Measurements from ENCODE around the gene CDX1.

Gene CDX1

GRCh38 chr5:150166650-150167511 lies at the start of gene CDX1:
TSS of gene CDX1 (plus strand) at chr5:150166778. CDS start at chr5:150166877, 99 bp downstream.
- ATAC-seq = no peak

- no peak for ATAC-seq
Observed at GRCh38 chr5:150117945-150118560, 48.5 kb upstream of the CDX1 start.

- no peak for ATAC-seq
Observed at GRCh38 chr5:150118561-150119229, 47.9 kb upstream of the CDX1 start.

- no peak for ATAC-seq
Observed at GRCh38 chr5:150119421-150120061, 47.0 kb upstream of the CDX1 start.

- ATAC-seq = no peak
Observed at GRCh38 chr5:150120062-150120441, 46.5 kb upstream of the CDX1 start.

- no peak for ATAC-seq
Observed at GRCh38 chr5:150120617-150121447, 45.7 kb upstream of the CDX1 start.

GRCh38 chr5:150121448-150122157 lies 45.0 kb upstream of the CDX1 start:
- ATAC-seq = no peak

- no peak for ATAC-seq
Observed at GRCh38 chr5:150122158-150122510, 44.4 kb upstream of the CDX1 start.

- no peak for ATAC-seq
Observed at GRCh38 chr5:150122536-150123481, 43.8 kb upstream of the CDX1 start.

GRCh38 chr5:150123542-150123941 lies 43.0 kb upstream of the CDX1 start:
- no peak for ATAC-seq

GRCh38 chr5:150124111-150124557 lies 42.4 kb upstream of the CDX1 start:
- no peak for ATAC-seq

- ATAC-seq = no peak
Observed at GRCh38 chr5:150124596-150124995, 42.0 kb upstream of the CDX1 start.

- ATAC-seq = no peak
Observed at GRCh38 chr5:150125334-150125733, 41.2 kb upstream of the CDX1 start.

- no peak for ATAC-seq
Observed at GRCh38 chr5:150126199-150126920, 40.2 kb upstream of the CDX1 start.

GRCh38 chr5:150126921-150127265 lies 39.7 kb upstream of the CDX1 start:
- no peak for ATAC-seq

GRCh38 chr5:150129454-150129812 lies 37.1 kb upstream of the CDX1 start:
- ATAC-seq = no peak

- ATAC-seq = peak in 1 of 2 donors; percentile 25
Observed at GRCh38 chr5:150129813-150130492, 36.6 kb upstream of the CDX1 start.

GRCh38 chr5:150130493-150130922 lies 36.1 kb upstream of the CDX1 start:
- ATAC-seq = no peak

- ATAC-seq = no peak
Observed at GRCh38 chr5:150131461-150131860, 35.1 kb upstream of the CDX1 start.
